COR-L47 (cell line): Measurements from ENCODE around the gene KLC1.
A peak's percentile ranks its signal among the peaks of the same experiment; 100 is the strongest.

Experiments
- DNase-seq: peaks from one replicate; lab custom pipeline; 2025; lab: John Stamatoyannopoulos, UW

The KLC1 gene

GRCh38 chr14:103721334-103722120, 92.5 kb downstream of the KLC1 start:
- no peak for DNase-seq

DNA sequence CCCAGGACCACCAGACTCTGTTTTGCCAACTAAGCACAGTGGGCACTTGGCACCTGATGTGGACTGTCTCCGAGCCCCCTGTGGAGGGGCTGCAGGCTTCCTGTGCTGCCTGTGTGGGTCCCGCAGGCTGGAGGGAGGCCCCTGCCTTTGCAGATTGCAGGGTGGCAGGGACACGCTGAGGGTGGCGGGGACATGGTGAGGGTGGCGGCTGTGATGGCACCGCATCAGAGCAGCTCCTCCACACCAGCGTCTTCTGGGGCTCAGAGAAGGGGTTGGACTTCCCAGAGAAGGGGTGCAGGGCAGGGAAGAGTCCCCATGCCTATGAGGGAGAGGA, 94.7 kb downstream of the KLC1 start:
- DNase-seq, result no peak

DNA sequence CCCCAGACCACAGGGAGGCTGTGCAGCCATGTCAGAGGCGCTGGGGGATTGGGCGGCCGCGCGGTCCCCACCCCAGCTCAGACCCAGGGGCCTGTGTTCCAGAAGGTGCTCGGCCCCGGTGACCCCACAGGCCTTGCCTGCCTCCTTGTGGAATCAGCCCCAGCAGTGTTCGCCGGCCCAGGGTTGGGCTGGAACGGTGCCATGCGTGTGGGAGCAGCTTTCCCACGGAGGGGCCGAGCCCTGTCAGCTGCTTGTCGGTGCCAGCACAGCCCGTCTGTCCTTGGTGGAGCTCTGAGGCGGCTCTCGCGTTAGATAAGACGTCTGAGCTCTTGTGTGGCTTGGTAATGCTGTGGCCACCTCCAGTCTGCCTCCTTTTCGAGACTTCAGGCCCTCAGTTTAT, 95.1 kb downstream of the KLC1 start:
- no peak for DNase-seq

DNA sequence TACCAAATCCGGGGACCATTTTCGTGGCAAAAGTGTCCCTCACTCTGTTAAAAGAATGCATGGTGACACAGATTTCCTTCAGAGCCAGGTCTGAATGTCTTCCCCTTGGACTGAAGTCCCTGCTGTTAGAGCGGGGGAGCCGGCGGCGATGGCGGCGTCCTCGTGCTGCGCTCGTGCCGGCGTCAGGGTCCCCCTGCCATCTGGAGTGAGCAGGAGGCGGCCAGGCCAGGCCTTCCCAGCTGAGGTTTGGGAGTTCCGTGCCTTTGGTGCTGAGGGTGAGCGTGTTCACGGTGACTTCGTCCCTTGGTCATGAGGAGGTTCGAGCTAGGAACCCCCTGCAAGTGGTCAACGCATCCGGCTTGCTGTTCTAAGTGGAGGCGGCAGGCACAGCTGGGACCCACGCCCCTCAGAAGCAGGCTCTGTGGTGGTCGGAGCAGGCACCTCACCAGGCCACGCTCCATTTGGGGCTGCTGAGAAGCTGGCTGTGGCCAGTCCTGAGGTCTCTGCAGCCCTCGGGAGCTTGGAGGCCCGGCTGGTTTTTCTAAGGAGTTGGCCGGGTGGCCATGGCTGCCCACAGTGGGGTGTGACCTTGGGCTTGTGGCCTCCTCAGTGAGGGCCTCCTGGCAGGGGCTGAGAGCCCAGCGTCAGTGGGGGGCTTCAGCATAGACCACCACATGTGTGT, 96.1 kb downstream of the KLC1 start:
- no peak for DNase-seq

DNA sequence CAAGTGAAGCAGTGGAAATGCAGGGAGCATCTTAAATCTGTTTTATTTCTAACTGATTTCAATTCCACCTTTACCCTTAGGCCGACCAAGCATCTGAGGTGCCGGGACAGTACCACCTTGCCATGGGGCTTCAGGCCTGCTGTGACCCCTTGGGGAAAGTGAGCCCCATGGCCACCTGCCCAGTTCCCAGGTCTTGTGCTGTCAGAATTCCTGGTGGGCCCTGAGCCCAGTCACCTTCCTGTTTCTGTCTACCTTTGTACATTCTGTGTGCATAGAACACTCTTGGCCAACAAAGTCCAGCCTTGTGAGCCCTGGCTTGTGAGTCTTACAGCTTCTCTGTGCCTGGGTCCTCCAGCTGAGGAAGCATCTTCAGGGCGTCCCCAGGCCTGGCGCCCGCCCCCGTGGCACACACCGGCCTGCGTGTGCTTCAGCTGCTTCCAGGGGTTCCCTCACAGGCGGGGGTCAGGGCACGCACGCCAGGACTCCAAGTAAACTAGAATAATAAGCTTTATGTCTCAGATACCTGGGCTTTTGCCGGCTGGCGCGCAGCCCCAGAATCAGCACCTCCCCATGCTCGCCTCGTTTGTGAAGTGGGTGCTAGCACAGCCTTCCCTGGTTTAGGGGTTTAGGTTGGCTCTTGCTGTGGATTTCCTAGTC, 96.9 kb downstream of the KLC1 start:
- no peak for DNase-seq

DNA sequence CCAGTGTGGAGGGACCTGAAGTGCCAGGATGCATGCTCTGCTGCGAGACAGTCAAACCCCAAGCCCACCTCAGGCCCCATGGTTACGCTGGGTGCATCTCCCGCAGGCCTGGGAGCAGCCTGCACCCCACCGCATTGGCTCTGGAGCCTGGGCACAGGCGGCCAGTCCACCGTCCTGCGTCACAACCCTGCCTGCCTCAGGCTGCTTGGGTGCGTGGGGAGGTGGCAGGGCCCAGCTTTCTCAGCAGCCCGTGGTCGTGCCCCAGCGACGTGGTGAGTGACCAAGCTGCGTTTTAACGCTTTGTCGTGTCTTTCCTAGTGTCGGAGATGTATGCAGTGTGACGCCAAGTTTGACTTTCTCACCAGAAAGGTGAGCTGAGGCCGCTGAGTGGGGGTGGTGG, 97.5 kb downstream of the KLC1 start:
- no peak for DNase-seq

DNA sequence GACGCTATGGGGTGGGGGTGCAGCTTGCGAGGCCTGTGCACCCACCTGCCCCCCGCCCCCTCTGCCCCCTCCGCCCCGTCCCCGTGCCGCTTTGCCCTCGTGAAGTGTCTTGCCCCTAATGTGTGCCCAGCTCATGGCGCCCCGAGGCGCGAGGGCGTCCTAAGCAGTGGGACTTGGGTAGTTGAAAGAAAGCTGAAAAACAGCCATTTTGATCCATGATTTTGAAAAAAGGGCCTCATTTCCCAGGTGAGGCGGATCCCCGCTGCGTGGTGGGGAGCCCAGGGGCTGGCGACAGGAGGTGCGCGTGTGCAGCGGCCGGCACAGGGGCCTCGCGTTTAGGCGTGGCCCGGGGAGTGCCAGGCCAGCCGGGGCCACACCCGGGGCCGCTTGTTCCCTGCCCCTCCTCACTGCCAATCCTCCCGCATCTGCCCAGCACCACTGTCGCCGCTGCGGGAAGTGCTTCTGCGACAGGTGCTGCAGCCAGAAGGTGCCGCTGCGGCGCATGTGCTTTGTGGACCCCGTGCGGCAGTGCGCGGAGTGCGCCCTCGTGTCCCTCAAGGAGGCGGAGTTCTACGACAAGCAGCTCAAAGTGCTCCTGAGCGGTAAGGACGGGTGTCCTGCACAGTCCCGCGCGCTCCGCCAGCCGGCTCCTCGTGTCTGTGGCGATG, 98.4 kb downstream of the KLC1 start:
- no peak for DNase-seq

- no peak for DNase-seq
Observed at GRCh38 chr14:103728141-103728540, 99.1 kb downstream of the KLC1 start.

GRCh38 chr14:103728721-103729120, 99.7 kb downstream of the KLC1 start:
- no peak for DNase-seq

GRCh38 chr14:103729496-103730448, 100.8 kb downstream of the KLC1 start:
- peak; percentile 71 for DNase-seq

DNA sequence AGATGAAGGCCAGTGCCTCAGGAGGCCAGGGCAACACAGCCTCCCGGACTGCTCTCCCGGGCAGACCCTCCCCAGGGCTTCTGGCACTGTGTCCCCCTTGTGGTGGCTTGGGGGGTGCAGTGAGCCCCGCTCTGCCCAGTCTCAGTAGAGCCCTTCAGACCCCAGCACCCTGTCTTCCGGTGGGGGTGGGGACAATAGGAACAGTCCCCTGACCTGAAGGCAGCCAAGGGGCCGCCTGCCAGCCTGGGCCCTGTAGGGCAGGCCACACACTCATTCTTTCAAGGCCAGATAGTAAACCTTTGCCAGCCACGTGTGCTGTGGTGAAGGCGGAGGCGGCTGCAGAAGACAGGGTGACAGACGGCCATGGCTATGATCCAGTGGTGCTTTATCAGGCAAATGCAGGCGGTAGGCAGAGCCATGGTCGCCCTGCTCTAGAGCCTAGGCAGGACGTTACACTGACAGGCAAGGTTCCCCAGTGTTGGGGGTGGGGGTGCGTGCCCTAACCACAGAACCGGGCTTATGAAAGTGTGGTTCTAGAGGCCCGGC, 101.6 kb downstream of the KLC1 start:
- DNase-seq, result no peak

- DNase-seq, result no peak
Observed at GRCh38 chr14:103731481-103731880, 102.5 kb downstream of the KLC1 start.

GRCh38 chr14:103731916-103732867, 103.2 kb downstream of the KLC1 start:
- no peak for DNase-seq

GRCh38 chr14:103732868-103733620, 104.0 kb downstream of the KLC1 start:
- DNase-seq, result no peak

GRCh38 chr14:103733651-103734050, 104.6 kb downstream of the KLC1 start:
- no peak for DNase-seq

DNA sequence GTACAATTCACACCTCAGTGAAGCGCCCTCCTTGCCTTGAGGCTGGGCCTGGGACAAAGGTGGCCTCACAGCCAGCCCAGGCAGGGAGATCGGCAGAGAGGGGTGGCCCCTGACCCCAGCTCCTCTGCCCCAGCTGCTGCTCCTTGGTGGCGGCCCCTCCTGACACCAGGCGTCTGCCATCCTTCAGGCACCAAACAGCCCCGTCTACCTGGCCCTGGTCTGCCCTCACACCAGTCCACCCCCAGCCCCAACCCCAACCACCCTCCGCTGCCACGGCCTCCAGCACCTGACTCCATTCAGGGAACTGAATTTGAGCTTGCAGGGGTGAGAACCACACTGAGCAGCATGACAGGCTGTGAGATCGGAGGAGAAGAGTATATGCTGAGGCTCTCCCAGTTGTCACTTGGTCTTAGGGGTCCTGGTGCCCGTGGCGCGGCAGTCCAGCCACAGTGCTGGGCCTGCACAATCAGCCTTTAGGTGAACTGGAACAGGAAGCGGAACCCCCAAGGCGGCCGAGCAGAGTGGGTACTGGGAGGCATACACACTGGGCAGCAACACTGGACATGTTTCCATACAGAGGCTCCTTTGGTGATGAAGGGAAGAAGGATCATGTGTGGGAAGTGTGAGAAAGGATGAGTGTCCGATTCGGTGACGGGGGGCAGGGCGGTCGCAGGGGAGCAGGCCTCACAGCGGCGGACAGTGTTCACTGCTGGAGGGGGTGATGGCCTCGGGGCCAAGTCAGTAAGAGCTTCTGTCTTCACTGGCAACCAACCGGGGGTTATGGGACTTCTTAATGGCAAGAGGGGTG, 105.3 kb downstream of the KLC1 start:
- no peak for DNase-seq

DNA sequence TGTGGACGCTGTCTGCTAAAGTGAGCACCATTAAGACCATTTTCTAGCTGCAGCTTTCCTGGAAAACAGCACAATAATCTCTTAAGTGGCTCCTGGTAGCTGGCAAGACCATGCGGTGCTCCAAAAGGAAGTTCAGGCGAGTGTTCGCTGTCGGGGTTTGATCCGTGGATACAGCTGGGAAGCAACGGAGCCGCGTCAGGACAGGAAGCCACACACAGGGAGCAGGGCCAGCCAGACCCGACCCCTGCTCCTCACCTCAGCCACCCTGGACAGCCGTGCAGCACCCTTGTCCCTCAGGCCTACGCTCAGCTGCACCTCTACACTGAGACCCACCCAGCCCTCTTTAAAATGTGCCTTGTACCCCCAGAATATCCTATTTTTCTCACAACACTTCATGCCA, 106.0 kb downstream of the KLC1 start:
- no peak for DNase-seq

DNA sequence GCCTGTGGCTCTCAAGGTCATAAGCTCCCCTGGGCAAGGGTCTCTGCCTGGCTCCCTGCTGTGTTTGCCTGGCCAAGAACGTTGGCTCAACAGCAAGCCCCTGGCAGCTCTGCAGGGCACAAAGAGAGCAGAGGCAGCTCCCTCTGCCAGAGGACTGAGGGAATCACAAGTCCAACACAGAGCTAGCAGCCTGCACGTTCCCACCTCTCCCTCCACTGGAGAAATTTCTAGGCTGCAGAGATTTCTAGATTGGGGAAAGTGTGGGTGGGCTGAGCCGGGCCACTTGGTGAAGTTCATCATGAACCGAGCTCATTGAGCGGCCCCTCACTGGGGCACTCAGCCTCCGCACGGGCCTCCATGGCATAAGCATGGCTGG, 106.4 kb downstream of the KLC1 start:
- no peak for DNase-seq
